HCT116 (cell line): Measurements from ENCODE around the gene TACC2. TPM values are rescaled to one million over a fixed set of nuclear protein-coding genes. Genes with fewer than 3 reads are reported as not detected.

Experiments used
- ATAC-seq: fragments of 200-7000 bp; cut with Tn5 transposase; 2 replicates; pipeline ENCODE4 v1.9.1; 2020; ENCODE audit warnings: mild to moderate bottlenecking, moderate library complexity
- BruUV-seq: library from RNA; stranded (reverse); fragments of 400-500 nt; replicated peaks from 2 replicates; lab custom pipeline; 2021; lab: Mats Ljungman, UMichigan
- CTCF ChIA-PET: fragments of 300-600 bp; sonication (Branson Sonifier 250); formaldehyde crosslinking; loops from one replicate; lab custom pipeline; 2021; ENCODE audit warnings: antibody characterized with exemption; lab: Charles Lee
- POLR2A ChIA-PET: fragments of 300-600, 350-600 bp; sonication (Branson Sonifier 250); formaldehyde crosslinking; loops from one replicate; lab custom pipeline; 2021; ENCODE audit warnings: antibody characterized with exemption; lab: Charles Lee
- RAD21 ChIA-PET, 2 experiments: fragments of 300-600 bp; sonication (Branson Sonifier 250); formaldehyde crosslinking; loops; one replicate each; lab custom pipeline; 2023; ENCODE audit warnings: low total read pairs in 2 of 2; ENCODE audit not compliant: uncharacterized antibody in 2 of 2, unreplicated experiment in 2 of 2, low non-redundant PET in 1 of 2; lab: Charles Lee
- DNase-seq: peaks from one replicate; pipeline ENCODE4 v3.0.0-alpha.2; 2010; ENCODE audit warnings: low read depth, low spot score
- H2AFZ ChIP-seq: fragments of 200-600 bp; shearing (Covaris generic), sonication (generic); 2 replicates; pipeline ENCODE4 v1.6.1; 2017; ENCODE audit warnings: low read depth, mixed run types, mixed read lengths, antibody characterized with exemption, low read length; ENCODE audit not compliant: poor library complexity, severe bottlenecking
- H3K27ac ChIP-seq: 2 replicates; pipeline ENCODE4 v1.5.1; 2012; ENCODE audit warnings: low read depth, low read length
- H3K27me3 ChIP-seq: fragments of 200-600 bp; sonication (generic); 2 replicates; pipeline ENCODE4 v1.6.1; 2016; ENCODE audit warnings: mixed run types, low read length, mixed read lengths; ENCODE audit not compliant: insufficient read depth
- H3K36me3 ChIP-seq, 2 experiments: fragments of 200-500 bp in 1 of 2; fragments of 200-600 bp in 1 of 2; sonication (Bioruptor generic) in 1 of 2; sonication (generic) in 1 of 2; 2 replicates each; pipeline versions ENCODE4 v1.5.1 to v1.6.1; 2014 to 2016; ENCODE audit warnings: low read length in 2 of 2, inconsistent platforms in 1 of 2, mixed read lengths in 1 of 2, mixed run types in 1 of 2; ENCODE audit not compliant: insufficient read depth in 2 of 2, control insufficient read depth in 1 of 2
- H3K4me1 ChIP-seq, 2 experiments: fragments of 200-600 bp in 1 of 2; sonication (generic) in 1 of 2; 2 replicates each; pipeline versions ENCODE4 v1.5.1 to v1.6.1; 2012 to 2017; ENCODE audit warnings: low read length in 2 of 2, inconsistent platforms in 1 of 2, mild to moderate bottlenecking in 1 of 2, mixed read lengths in 1 of 2, mixed run types in 1 of 2, moderate library complexity in 1 of 2; ENCODE audit not compliant: insufficient read depth in 2 of 2, control insufficient read depth in 1 of 2
- H3K4me2 ChIP-seq: fragments of 200-600 bp; sonication (generic); 2 replicates; pipeline ENCODE4 v1.6.1; 2017; ENCODE audit warnings: mixed run types, low read length, mixed read lengths
- H3K4me3 ChIP-seq, 2 experiments: fragments of 200-600 bp in 1 of 2; sonication (generic) in 1 of 2; replicated peaks in 1 of 2; 2 replicates each; pipeline ENCODE4 v1.5.1; 2011 to 2016; ENCODE audit warnings: low read length in 2 of 2, control low read depth in 1 of 2, low read depth in 1 of 2, mild to moderate bottlenecking in 1 of 2, mixed read lengths in 1 of 2, mixed run types in 1 of 2
- H3K79me2 ChIP-seq: fragments of 200-600 bp; sonication (generic); 2 replicates; pipeline ENCODE4 v1.6.1; 2017; ENCODE audit warnings: mild to moderate bottlenecking, mixed run types, low read length, moderate library complexity, mixed read lengths; ENCODE audit not compliant: insufficient read depth
- H3K9ac ChIP-seq: fragments of 200-600 bp; sonication (generic); 2 replicates; pipeline ENCODE4 v1.6.1; 2016; ENCODE audit warnings: low read length, mixed read lengths
- H3K9me2 ChIP-seq: fragments of 200-600 bp; sonication (generic), shearing (Covaris generic); 2 replicates; pipeline ENCODE4 v1.6.1; 2017; ENCODE audit warnings: mixed run types, mild to moderate bottlenecking, moderate library complexity; ENCODE audit not compliant: insufficient read depth
- H3K9me3 ChIP-seq, 2 experiments: fragments of 200-500 bp in 1 of 2; fragments of 200-600 bp in 1 of 2; sonication (Bioruptor generic) in 1 of 2; sonication (generic) in 1 of 2; 2 replicates each; pipeline ENCODE4 v1.6.1; 2014 to 2017; ENCODE audit warnings: low read length in 2 of 2, mixed read lengths in 2 of 2, inconsistent platforms in 1 of 2, low read depth in 1 of 2, mild to moderate bottlenecking in 1 of 2, mixed run types in 1 of 2, moderate library complexity in 1 of 2; ENCODE audit not compliant: control insufficient read depth in 1 of 2, insufficient read depth in 1 of 2
- H4K20me1 ChIP-seq: fragments of 200-600 bp; sonication (generic), shearing (Covaris generic); 2 replicates; pipeline ENCODE4 v1.6.1; 2017; ENCODE audit warnings: mixed run types, mild to moderate bottlenecking, moderate library complexity; ENCODE audit not compliant: insufficient read depth
- CBX3 ChIP-seq: IDR thresholded peaks from 2 replicates; pipeline ENCODE4 v1.6.1; 2012; ENCODE audit warnings: low read depth
- CEBPB ChIP-seq: IDR thresholded peaks from 2 replicates; pipeline ENCODE4 v1.6.1; 2012; ENCODE audit warnings: low read depth
- ELF1 ChIP-seq: IDR thresholded peaks from 2 replicates; pipeline ENCODE4 v1.6.1; 2012; ENCODE audit warnings: low read depth, borderline replicate concordance
- EZH2 ChIP-seq: fragments of 200-600 bp; sonication (generic); IDR thresholded peaks from 2 replicates; pipeline ENCODE4 v1.6.1; 2017; ENCODE audit warnings: antibody characterized with exemption, mixed run types
- EZH2phosphoT487 ChIP-seq: fragments of 200-600 bp; IDR thresholded peaks from 2 replicates; pipeline ENCODE4 v1.6.1; 2018; ENCODE audit warnings: antibody characterized with exemption, borderline replicate concordance
- FOSL1 ChIP-seq: IDR thresholded peaks from 2 replicates; pipeline ENCODE4 v1.6.1; 2012; ENCODE audit warnings: low read depth
- JUND ChIP-seq: IDR thresholded peaks from 2 replicates; pipeline ENCODE4 v1.6.1; 2012
- MAX ChIP-seq: IDR thresholded peaks from 2 replicates; pipeline ENCODE4 v1.6.1; 2012
- POLR2A ChIP-seq: IDR thresholded peaks from 2 replicates; pipeline ENCODE4 v1.7.0; 2011; ENCODE audit warnings: borderline replicate concordance; ENCODE audit not compliant: insufficient read depth, insufficient read length; ENCODE audit errors: extremely low read depth
- POLR2AphosphoS5 ChIP-seq: IDR thresholded peaks from 2 replicates; pipeline ENCODE4 v1.6.1; 2011; ENCODE audit warnings: mild to moderate bottlenecking, low read depth, low read length, moderate library complexity
- SIN3A ChIP-seq: IDR thresholded peaks from 2 replicates; pipeline ENCODE4 v1.6.1; 2012; ENCODE audit warnings: low read depth
- SRF ChIP-seq: IDR thresholded peaks from 2 replicates; pipeline ENCODE4 v1.6.1; 2012; ENCODE audit warnings: low read depth
- TCF7L2 ChIP-seq: IDR thresholded peaks from 2 replicates; pipeline ENCODE4 v1.7.0; 2011; ENCODE audit warnings: borderline replicate concordance, inconsistent platforms; ENCODE audit not compliant: insufficient read depth, insufficient read length; ENCODE audit errors: extremely low read depth
- ZBTB33 ChIP-seq: IDR thresholded peaks from 2 replicates; pipeline ENCODE4 v1.6.1; 2011; ENCODE audit warnings: mild to moderate bottlenecking, low read length, moderate library complexity; ENCODE audit not compliant: insufficient replicate concordance; ENCODE audit errors: extremely low read depth
- ZNF274 ChIP-seq: fragments of 200-500 bp; sonication (Bioruptor generic); IDR thresholded peaks from 2 replicates; pipeline ENCODE4 v1.6.1; 2014; ENCODE audit warnings: mild to moderate bottlenecking, low read depth, low read length, inconsistent platforms
- intact Hi-C: fragments of 100-400 bp; cut with micrococcal nuclease; formaldehyde crosslinking; loops from 2 replicates; pipeline ENCODE4 v1.10.0; 2022
- total RNA-seq: library from RNA; stranded (reverse); gene quantifications from one replicate; pipeline ENCODE4 v1.2.1, GENCODE V29; 2021; ENCODE audit not compliant: unreplicated experiment
- TF ChIP-seq, protein P1 (sequence below), 3 experiments: fragments of 200-600 bp in 1 of 3; sonication (generic) in 1 of 3; IDR thresholded peaks in 2 of 3; conservative IDR thresholded peaks in 1 of 3; 2 replicates each; pipeline ENCODE4 v1.5.1; 2012 to 2017; ENCODE audit warnings: low read depth in 2 of 3, low read length in 2 of 3, antibody characterized with exemption in 1 of 3, borderline replicate concordance in 1 of 3, control low read depth in 1 of 3, mild to moderate bottlenecking in 1 of 3, mixed read lengths in 1 of 3, mixed run types in 1 of 3, moderate library complexity in 1 of 3; ENCODE audit not compliant: insufficient read depth in 1 of 3

The TACC2 gene
- total RNA-seq, 1 experiment from 2014 or later = 38.6 TPM

GRCh38 chr10:122152544-122152943 lies 163.6 kb downstream of the TACC2 start:
- ATAC-seq (no peak), DNase-seq (no peak)
- Histone ChIP-seq H3K4me1 (no peaks in the 10 kb centered on the region), H3K27ac (no peak overlapping the region), H2AFZ (no peak overlapping the region), H3K4me3 (no peak overlapping the region), H3K4me2 (no peak overlapping the region), H4K20me1 (no peaks in the 10 kb centered on the region), H3K36me3 (no peaks in the 10 kb centered on the region), H3K9me3 (no peaks in the 10 kb centered on the region), H3K27me3 (no peaks in the 10 kb centered on the region), H3K79me2 (no peaks in the 10 kb centered on the region), H3K9me2 (no peaks in the 10 kb centered on the region), H3K9ac (no peak overlapping the region)
- ChIA-PET CTCF (no interaction called here), RAD21 (no interaction called here), POLR2A (no interaction called here)
- TF ChIP-seq ELF1 = no peak
- no TSS peak for BruUV-seq
- intact Hi-C loops = no loop called here

GRCh38 chr10:122154031-122154544 lies 165.1 kb downstream of the TACC2 start:
- ATAC-seq = no peak
- no peak for DNase-seq
- Histone ChIP-seq H2AFZ (no peak overlapping the region), H3K9ac (no peak overlapping the region), H3K4me2 (no peak overlapping the region), H4K20me1 (no peaks in the 10 kb centered on the region), H3K79me2 (no peaks in the 10 kb centered on the region), H3K4me1 (no peaks in the 10 kb centered on the region), H3K4me3 (no peak overlapping the region), H3K9me2 (no peaks in the 10 kb centered on the region), H3K36me3 (no peaks in the 10 kb centered on the region), H3K27ac (no peak overlapping the region), H3K27me3 (no peaks in the 10 kb centered on the region), H3K9me3 (no peaks in the 10 kb centered on the region)
- intact Hi-C loops = no loop called here
- RAD21 ChIA-PET = no interaction called here
- BruUV-seq = no TSS peak
- POLR2A ChIA-PET = no interaction called here
- CTCF ChIA-PET = no interaction called here
- TF ChIP-seq POLR2AphosphoS5 (no peak), SIN3A (no peak), JUND (no peak), CEBPB (no peak), TCF7L2 (no peak), EZH2phosphoT487 (no peak), MAX (no peak), ZNF274 (no peak), POLR2A (no peak), SRF (no peak), FOSL1 (no peak), ZBTB33 (no peak), EZH2 (no peak), CBX3 (no peak)
- TF ChIP-seq, protein P1, sequence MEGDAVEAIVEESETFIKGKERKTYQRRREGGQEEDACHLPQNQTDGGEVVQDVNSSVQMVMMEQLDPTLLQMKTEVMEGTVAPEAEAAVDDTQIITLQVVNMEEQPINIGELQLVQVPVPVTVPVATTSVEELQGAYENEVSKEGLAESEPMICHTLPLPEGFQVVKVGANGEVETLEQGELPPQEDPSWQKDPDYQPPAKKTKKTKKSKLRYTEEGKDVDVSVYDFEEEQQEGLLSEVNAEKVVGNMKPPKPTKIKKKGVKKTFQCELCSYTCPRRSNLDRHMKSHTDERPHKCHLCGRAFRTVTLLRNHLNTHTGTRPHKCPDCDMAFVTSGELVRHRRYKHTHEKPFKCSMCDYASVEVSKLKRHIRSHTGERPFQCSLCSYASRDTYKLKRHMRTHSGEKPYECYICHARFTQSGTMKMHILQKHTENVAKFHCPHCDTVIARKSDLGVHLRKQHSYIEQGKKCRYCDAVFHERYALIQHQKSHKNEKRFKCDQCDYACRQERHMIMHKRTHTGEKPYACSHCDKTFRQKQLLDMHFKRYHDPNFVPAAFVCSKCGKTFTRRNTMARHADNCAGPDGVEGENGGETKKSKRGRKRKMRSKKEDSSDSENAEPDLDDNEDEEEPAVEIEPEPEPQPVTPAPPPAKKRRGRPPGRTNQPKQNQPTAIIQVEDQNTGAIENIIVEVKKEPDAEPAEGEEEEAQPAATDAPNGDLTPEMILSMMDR (IDR thresholded peaks at IDR 0.05 in 2 of 3, conservative IDR thresholded peaks at IDR 0.05 in 1 of 3; ENCODE audit: borderline replicate concordance in 1 of 3, insufficient read depth in 1 of 3, low read depth in 2 of 3, low read length in 2 of 3) = no peak
